Activated naive CD8-positive, alpha-beta T cell treated with anti-CD3 and anti-CD28 coated beads, Interleukin-2, amount 10 ng/mL, durations not matched to agents 7 days and 5 days (primary cell): Measurements from ENCODE around the gene PRUNE1. TPM values are rescaled to one million over a fixed set of nuclear protein-coding genes. Genes with fewer than 3 reads are reported as not detected.
A peak's percentile ranks its signal among the peaks of the same experiment; 100 is the strongest.

Source experiments
- ATAC-seq: fragments of 150-1000 bp; cut with Tn5 transposase; one replicate; pipeline ENCODE4 v1.10.0; 2021; ENCODE audit warnings: low read depth, moderate library complexity
- POLR2A ChIA-PET: fragments of 350-600 bp; sonication (Branson Sonifier 250); formaldehyde crosslinking; loops from one replicate; lab custom pipeline; 2021; ENCODE audit warnings: antibody characterized with exemption; lab: Charles Lee
- DNase-seq: peaks from one replicate; pipeline ENCODE4 v3.0.0; 2021
- H3K27ac Mint-ChIP-seq: one replicate; pipeline ENCODE4 v1.8.0; 2022; ENCODE audit warnings: mild to moderate bottlenecking, mixed read lengths
- H3K27me3 Mint-ChIP-seq: one replicate; pipeline ENCODE4 v1.8.0; 2022; ENCODE audit warnings: mild to moderate bottlenecking, moderate library complexity, mixed read lengths
- H3K36me3 Mint-ChIP-seq: one replicate; pipeline ENCODE4 v1.8.0; 2021; ENCODE audit warnings: mild to moderate bottlenecking, mixed read lengths
- H3K4me1 Mint-ChIP-seq: one replicate; pipeline ENCODE4 v1.8.0; 2021; ENCODE audit warnings: mixed read lengths
- H3K4me3 Mint-ChIP-seq: one replicate; pipeline ENCODE4 v1.8.0; 2022; ENCODE audit warnings: mild to moderate bottlenecking, moderate library complexity, mixed read lengths
- H3K9me3 Mint-ChIP-seq: one replicate; pipeline ENCODE4 v1.8.0; 2021; ENCODE audit warnings: mixed read lengths
- total RNA-seq, 2 experiments: library from RNA; stranded (reverse); gene quantifications; one replicate each; pipeline ENCODE4 v1.2.3, GENCODE V29; 2021

Gene PRUNE1
- total RNA-seq, 2 experiments from 2014 or later = 22.9 to 23.2 TPM

GRCh38 chr1:151024540-151025146, 16.4 kb downstream of the PRUNE1 start:
- peak overlapping the region; percentile 70 for H3K27ac Mint-ChIP-seq
- H3K4me1 Mint-ChIP-seq = peaks cover 5% of the 10 kb centered on the region
- no peaks in the 10 kb centered on the region for H3K9me3 Mint-ChIP-seq
- no peaks in the 10 kb centered on the region for H3K27me3 Mint-ChIP-seq
- POLR2A ChIA-PET = interaction anchor here (0.7 to 1.7 kb wide), 6 partner anchors 23 to 75 kb away, joined by 3 to 14 read pairs (median 6); partner anchors contain the start of genes C1orf56, CDC42SE1, GABPB2 and MLLT11
- H3K4me3 Mint-ChIP-seq = peak overlapping the region; percentile 63
- peak; percentile 100 for ATAC-seq
- peak; percentile 80 for DNase-seq
- peaks cover 7% of the 10 kb centered on the region for H3K36me3 Mint-ChIP-seq

- ATAC-seq (no peak), DNase-seq (no peak)
- POLR2A ChIA-PET = no interaction called here
- Mint-ChIP-seq H3K36me3 (peaks cover 12% of the 10 kb centered on the region), H3K9me3 (no peaks in the 10 kb centered on the region), H3K4me1 (peaks cover 5% of the 10 kb centered on the region), H3K4me3 (no peak overlapping the region), H3K27me3 (no peaks in the 10 kb centered on the region), H3K27ac (no peak overlapping the region)
These were observed 18.2 kb downstream of the PRUNE1 start for GRCh38 chr1:151026460-151026859.

GRCh38 chr1:151032164-151032563, 23.9 kb downstream of the PRUNE1 start:
- POLR2A ChIA-PET = no interaction called here
- ATAC-seq (no peak), DNase-seq (no peak)
- Mint-ChIP-seq H3K36me3 (peaks cover 25% of the 10 kb centered on the region), H3K4me1 (peaks cover 2% of the 10 kb centered on the region), H3K27ac (no peak overlapping the region), H3K9me3 (no peaks in the 10 kb centered on the region), H3K27me3 (no peaks in the 10 kb centered on the region), H3K4me3 (no peak overlapping the region)

- no peak for DNase-seq
- Mint-ChIP-seq H3K4me3 (no peak overlapping the region), H3K9me3 (no peaks in the 10 kb centered on the region), H3K27me3 (no peaks in the 10 kb centered on the region), H3K36me3 (peaks cover 19% of the 10 kb centered on the region), H3K27ac (no peak overlapping the region), H3K4me1 (peaks cover 2% of the 10 kb centered on the region)
- ATAC-seq = no peak
- POLR2A ChIA-PET = interaction anchor here (0.5 kb wide), 2 partner anchors 11 to 13 kb away, joined by 3 read pairs; partner anchors contain the start of gene C1orf56
These were observed 26.9 kb downstream of the PRUNE1 start for GRCh38 chr1:151035167-151035566.

- DNase-seq (no peak), ATAC-seq (no peak)
- POLR2A ChIA-PET = interaction anchor here (1.5 kb wide), 1 partner anchor 76 kb away, joined by 3 read pairs; no protein-coding TSS in a partner anchor
- no peak within 1 kb of the TSS for H3K4me3 Mint-ChIP-seq
- peaks cover 19% of the 10 kb centered on the region for H3K36me3 Mint-ChIP-seq
- H3K27me3 Mint-ChIP-seq = no peaks in the 10 kb centered on the region
- H3K9me3 Mint-ChIP-seq = no peaks in the 10 kb centered on the region
- no peak within 1 kb of the TSS for H3K27ac Mint-ChIP-seq
- peaks cover 2% of the 10 kb centered on the region for H3K4me1 Mint-ChIP-seq
These were observed 28.1 kb downstream of the PRUNE1 start, which contains the start of gene BNIPL for GRCh38 chr1:151036356-151036755. Gene BNIPL (plus strand): TSS chr1:151036586. CDS start chr1:151036726, 140 bp downstream.

GRCh38 chr1:151037032-151037431, 28.8 kb downstream of the PRUNE1 start:
- H3K27me3 Mint-ChIP-seq = no peaks in the 10 kb centered on the region
- POLR2A ChIA-PET = interaction anchor here (1.5 kb wide), 1 partner anchor 75 kb away, joined by 3 read pairs; no protein-coding TSS in a partner anchor
- no peak overlapping the region for H3K27ac Mint-ChIP-seq
- peaks cover 2% of the 10 kb centered on the region for H3K4me1 Mint-ChIP-seq
- H3K4me3 Mint-ChIP-seq = no peak overlapping the region
- no peaks in the 10 kb centered on the region for H3K9me3 Mint-ChIP-seq
- no peak for ATAC-seq
- no peak for DNase-seq
- peaks cover 19% of the 10 kb centered on the region for H3K36me3 Mint-ChIP-seq

- Mint-ChIP-seq H3K27me3 (no peaks in the 10 kb centered on the region), H3K27ac (no peak overlapping the region), H3K9me3 (no peaks in the 10 kb centered on the region), H3K4me3 (no peak overlapping the region), H3K36me3 (peaks cover 15% of the 10 kb centered on the region), H3K4me1 (peaks cover 8% of the 10 kb centered on the region)
- DNase-seq (no peak), ATAC-seq (no peak)
- POLR2A ChIA-PET = no interaction called here
These were observed 31.3 kb downstream of the PRUNE1 start for GRCh38 chr1:151039521-151039920.

- Mint-ChIP-seq H3K9me3 (no peaks in the 10 kb centered on the region), H3K4me1 (peaks cover 11% of the 10 kb centered on the region), H3K4me3 (no peak overlapping the region), H3K27me3 (no peaks in the 10 kb centered on the region), H3K27ac (no peak overlapping the region), H3K36me3 (peaks cover 4% of the 10 kb centered on the region)
- no peak for DNase-seq
- no peak for ATAC-seq
- POLR2A ChIA-PET = interaction anchor here (0.8 to 6.4 kb wide), 2 partner anchors 9 to 14 kb away, joined by 3 to 90 read pairs; partner anchors contain the start of genes CDC42SE1 and MLLT11
These were observed 34.9 kb downstream of the PRUNE1 start for GRCh38 chr1:151043163-151043562.

- no peaks in the 10 kb centered on the region for H3K9me3 Mint-ChIP-seq
- H3K36me3 Mint-ChIP-seq = peaks cover 5% of the 10 kb centered on the region
- DNase-seq (peak; percentile 70), ATAC-seq (peak; percentile 58)
- POLR2A ChIA-PET = interaction anchor here (0.9 to 6.4 kb wide), 8 partner anchors 10 to 485 kb away, joined by 3 to 90 read pairs (median 6); partner anchors contain the start of genes CDC42SE1, GABPB2, MLLT11 and TNFAIP8L2
- H3K27ac Mint-ChIP-seq = peak within 1 kb of the TSS; percentile 85
- H3K4me3 Mint-ChIP-seq = peak within 1 kb of the TSS; percentile 89
- H3K4me1 Mint-ChIP-seq = peaks cover 16% of the 10 kb centered on the region
- no peaks in the 10 kb centered on the region for H3K27me3 Mint-ChIP-seq
These were observed 39.3 kb downstream of the PRUNE1 start, which contains the start of gene C1orf56 for GRCh38 chr1:151047591-151047924. Gene C1orf56 (plus strand): TSS chr1:151047751. CDS start chr1:151047848, 97 bp downstream.

GRCh38 chr1:151047925-151048644, 39.8 kb downstream of the PRUNE1 start:
- DNase-seq (peak; percentile 74), ATAC-seq (peak; percentile 86)
- POLR2A ChIA-PET = interaction anchor here (0.9 to 6.4 kb wide), 8 partner anchors 10 to 486 kb away, joined by 3 to 90 read pairs (median 6); partner anchors contain the start of genes CDC42SE1, GABPB2, MLLT11 and TNFAIP8L2
- no peaks in the 10 kb centered on the region for H3K9me3 Mint-ChIP-seq
- H3K27me3 Mint-ChIP-seq = no peaks in the 10 kb centered on the region
- H3K27ac Mint-ChIP-seq = peak overlapping the region; percentile 85
- H3K4me1 Mint-ChIP-seq = peaks cover 13% of the 10 kb centered on the region
- H3K36me3 Mint-ChIP-seq = peaks cover 3% of the 10 kb centered on the region
- peak overlapping the region; percentile 89 for H3K4me3 Mint-ChIP-seq

- Mint-ChIP-seq H3K9me3 (no peaks in the 10 kb centered on the region), H3K4me1 (peaks cover 11% of the 10 kb centered on the region)
- ATAC-seq = no peak
These were observed 40.4 kb downstream of the PRUNE1 start for GRCh38 chr1:151048645-151049032.

GRCh38 chr1:151049458-151049857, 41.2 kb downstream of the PRUNE1 start:
- Mint-ChIP-seq H3K36me3 (peaks cover 7% of the 10 kb centered on the region), H3K27ac (no peak overlapping the region), H3K9me3 (no peaks in the 10 kb centered on the region), H3K27me3 (no peaks in the 10 kb centered on the region), H3K4me3 (no peak overlapping the region), H3K4me1 (peaks cover 10% of the 10 kb centered on the region)
- no peak for ATAC-seq
- no peak for DNase-seq
- POLR2A ChIA-PET = interaction anchor here (0.6 to 2.1 kb wide), 5 partner anchors 9 to 108 kb away, joined by 3 to 18 read pairs (median 3); partner anchors contain the start of genes CDC42SE1, MINDY1, MLLT11 and PRUNE1

More at GRCh38 chr1:151048645-151049032, 40.4 kb downstream of the PRUNE1 start:
- no peak for DNase-seq
- Mint-ChIP-seq H3K36me3 (peaks cover 3% of the 10 kb centered on the region), H3K27me3 (no peaks in the 10 kb centered on the region), H3K27ac (peak overlapping the region; percentile 85), H3K4me3 (peak overlapping the region; percentile 89)
- POLR2A ChIA-PET = interaction anchor here (1.4 to 6.4 kb wide), 5 partner anchors 9 to 108 kb away, joined by 5 to 90 read pairs (median 10); partner anchors contain the start of genes CDC42SE1, GABPB2, MLLT11 and TNFAIP8L2
